HPDE6-E6E7 (cell line): Measurements from ENCODE around the gene INSC.

ENCODE experiments used
- DNase-seq: peaks from one replicate; pipeline ENCODE4 v3.0.0; 2011; ENCODE audit warnings: missing footprints; ENCODE audit errors: extremely low spot score

INSC gene

GRCh38 chr11:15288863-15289262 is 174.1 kb downstream of the INSC start:
- DNase-seq: no peak

GRCh38 chr11:15289723-15290122 is 175.0 kb downstream of the INSC start:
- DNase-seq: no peak

GRCh38 chr11:15291885-15292284 is 177.2 kb downstream of the INSC start:
- no peak for DNase-seq

GRCh38 chr11:15293975-15294620 is 179.4 kb downstream of the INSC start:
- no peak for DNase-seq

GRCh38 chr11:15295695-15296094 is 181.0 kb downstream of the INSC start:
- DNase-seq: no peak
